Measurements from ENCODE around the gene POLA2.

Gene POLA2

GRCh38 chr11:65301491-65302329 lies 39.9 kb downstream of the POLA2 start:
- TF ChIP-seq CTCF (IDR thresholded peaks at IDR 0.05; ENCODE audit: borderline replicate concordance, insufficient read depth, low read depth, low read length) = no peak
- H3K4me3 ChIP-seq (ENCODE audit: low read depth, low read length) = no peak overlapping the region

- H3K4me3 ChIP-seq (ENCODE audit: low read depth, low read length) = no peak overlapping the region
- TF ChIP-seq CTCF (IDR thresholded peaks at IDR 0.05; ENCODE audit: borderline replicate concordance, insufficient read depth, low read depth, low read length) = no peak
Measured at GRCh38 chr11:65303555-65303954, 41.8 kb downstream of the POLA2 start.

- no peak for TF ChIP-seq CTCF (IDR thresholded peaks at IDR 0.05; ENCODE audit: borderline replicate concordance, insufficient read depth, low read depth, low read length)
- no peak overlapping the region for H3K4me3 ChIP-seq (ENCODE audit: low read depth, low read length)
Measured at GRCh38 chr11:65304110-65304509, 42.3 kb downstream of the POLA2 start.

- no peak overlapping the region for H3K4me3 ChIP-seq (ENCODE audit: low read depth, low read length)
- no peak for TF ChIP-seq CTCF (IDR thresholded peaks at IDR 0.05; ENCODE audit: borderline replicate concordance, insufficient read depth, low read depth, low read length)
Measured at GRCh38 chr11:65304613-65305012, 42.9 kb downstream of the POLA2 start.

- no peak for TF ChIP-seq CTCF (IDR thresholded peaks at IDR 0.05; ENCODE audit: borderline replicate concordance, insufficient read depth, low read depth, low read length)
- no peak overlapping the region for H3K4me3 ChIP-seq (ENCODE audit: low read depth, low read length)
Measured at GRCh38 chr11:65305501-65306268, 43.9 kb downstream of the POLA2 start.

- no peak overlapping the region for H3K4me3 ChIP-seq (ENCODE audit: low read depth, low read length)
- TF ChIP-seq CTCF (IDR thresholded peaks at IDR 0.05; ENCODE audit: borderline replicate concordance, insufficient read depth, low read depth, low read length) = no peak
Measured at GRCh38 chr11:65307298-65308229, 45.8 kb downstream of the POLA2 start.
